Activated CD8-positive, alpha-beta memory T cell treated with anti-CD3 and anti-CD28 coated beads, Interleukin-2, amount 50 U/mL, for 24 hours (primary cell): ENCODE data around the gene CAMSAP3.

Experiments
- DNase-seq: peaks from one replicate; pipeline ENCODE4 v3.0.0-alpha.2; 2020; ENCODE audit errors: extremely low read depth

Gene CAMSAP3, protein sequence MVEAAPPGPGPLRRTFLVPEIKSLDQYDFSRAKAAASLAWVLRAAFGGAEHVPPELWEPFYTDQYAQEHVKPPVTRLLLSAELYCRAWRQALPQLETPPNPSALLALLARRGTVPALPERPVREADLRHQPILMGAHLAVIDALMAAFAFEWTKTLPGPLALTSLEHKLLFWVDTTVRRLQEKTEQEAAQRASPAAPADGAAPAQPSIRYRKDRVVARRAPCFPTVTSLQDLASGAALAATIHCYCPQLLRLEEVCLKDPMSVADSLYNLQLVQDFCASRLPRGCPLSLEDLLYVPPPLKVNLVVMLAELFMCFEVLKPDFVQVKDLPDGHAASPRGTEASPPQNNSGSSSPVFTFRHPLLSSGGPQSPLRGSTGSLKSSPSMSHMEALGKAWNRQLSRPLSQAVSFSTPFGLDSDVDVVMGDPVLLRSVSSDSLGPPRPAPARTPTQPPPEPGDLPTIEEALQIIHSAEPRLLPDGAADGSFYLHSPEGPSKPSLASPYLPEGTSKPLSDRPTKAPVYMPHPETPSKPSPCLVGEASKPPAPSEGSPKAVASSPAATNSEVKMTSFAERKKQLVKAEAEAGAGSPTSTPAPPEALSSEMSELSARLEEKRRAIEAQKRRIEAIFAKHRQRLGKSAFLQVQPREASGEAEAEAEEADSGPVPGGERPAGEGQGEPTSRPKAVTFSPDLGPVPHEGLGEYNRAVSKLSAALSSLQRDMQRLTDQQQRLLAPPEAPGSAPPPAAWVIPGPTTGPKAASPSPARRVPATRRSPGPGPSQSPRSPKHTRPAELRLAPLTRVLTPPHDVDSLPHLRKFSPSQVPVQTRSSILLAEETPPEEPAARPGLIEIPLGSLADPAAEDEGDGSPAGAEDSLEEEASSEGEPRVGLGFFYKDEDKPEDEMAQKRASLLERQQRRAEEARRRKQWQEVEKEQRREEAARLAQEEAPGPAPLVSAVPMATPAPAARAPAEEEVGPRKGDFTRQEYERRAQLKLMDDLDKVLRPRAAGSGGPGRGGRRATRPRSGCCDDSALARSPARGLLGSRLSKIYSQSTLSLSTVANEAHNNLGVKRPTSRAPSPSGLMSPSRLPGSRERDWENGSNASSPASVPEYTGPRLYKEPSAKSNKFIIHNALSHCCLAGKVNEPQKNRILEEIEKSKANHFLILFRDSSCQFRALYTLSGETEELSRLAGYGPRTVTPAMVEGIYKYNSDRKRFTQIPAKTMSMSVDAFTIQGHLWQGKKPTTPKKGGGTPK

DNA sequence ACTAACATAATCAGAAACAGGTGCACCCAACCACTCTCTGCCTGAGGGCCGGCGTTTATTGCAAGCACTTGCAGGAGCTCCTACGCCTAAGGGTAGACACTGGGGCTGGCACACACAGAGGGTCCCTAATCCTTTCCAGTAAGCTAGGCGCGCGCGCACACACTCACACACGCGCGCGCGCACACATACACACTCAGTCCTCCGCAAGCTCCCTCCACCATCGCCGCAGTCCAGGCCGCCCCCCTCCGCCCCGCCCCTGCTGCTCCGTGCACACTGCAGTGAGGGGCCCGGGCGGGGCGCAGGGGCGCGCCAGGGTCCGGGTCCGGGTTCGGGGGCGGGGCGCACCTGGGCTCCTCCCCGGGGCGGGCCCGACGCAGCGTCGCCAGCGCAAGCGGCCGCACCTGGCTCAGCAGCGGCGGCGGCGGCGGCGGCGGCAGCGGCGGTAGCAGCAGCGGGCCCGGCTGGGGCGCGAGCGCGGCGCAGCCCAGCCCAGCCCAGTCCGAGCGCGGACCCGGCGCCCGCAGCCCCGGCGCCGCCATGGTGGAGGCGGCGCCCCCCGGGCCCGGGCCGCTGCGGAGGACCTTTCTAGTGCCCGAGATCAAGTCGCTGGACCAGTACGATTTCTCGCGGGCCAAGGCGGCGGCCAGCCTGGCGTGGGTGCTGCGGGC is at the start of gene CAMSAP3:
Gene CAMSAP3, plus strand, starts transcription at position 398 of the 668 bp plus-strand sequence. Its CDS starts 140 bp downstream, at position 538.
- DNase-seq = no peak

DNA sequence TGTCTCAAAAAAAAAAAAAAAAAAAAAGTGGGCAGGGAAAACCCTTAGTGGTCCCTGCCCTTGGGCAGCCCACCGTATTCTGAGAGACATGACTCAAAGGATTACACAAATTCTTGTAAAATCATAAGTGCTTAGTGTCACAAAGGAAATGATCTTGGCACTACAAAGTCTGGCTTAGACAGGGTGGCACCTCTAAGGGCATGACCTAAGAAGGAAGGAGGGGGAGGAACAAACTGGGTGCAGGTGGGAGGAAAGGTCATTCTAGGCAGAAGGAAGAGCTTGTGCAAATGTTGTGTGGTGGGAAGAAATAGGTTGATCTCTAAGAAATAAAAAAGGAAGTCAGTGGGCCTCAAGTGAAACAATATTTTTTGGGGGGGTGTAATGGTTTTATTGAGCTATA is 49.8 kb upstream of the CAMSAP3 start:
- no peak for DNase-seq

DNA sequence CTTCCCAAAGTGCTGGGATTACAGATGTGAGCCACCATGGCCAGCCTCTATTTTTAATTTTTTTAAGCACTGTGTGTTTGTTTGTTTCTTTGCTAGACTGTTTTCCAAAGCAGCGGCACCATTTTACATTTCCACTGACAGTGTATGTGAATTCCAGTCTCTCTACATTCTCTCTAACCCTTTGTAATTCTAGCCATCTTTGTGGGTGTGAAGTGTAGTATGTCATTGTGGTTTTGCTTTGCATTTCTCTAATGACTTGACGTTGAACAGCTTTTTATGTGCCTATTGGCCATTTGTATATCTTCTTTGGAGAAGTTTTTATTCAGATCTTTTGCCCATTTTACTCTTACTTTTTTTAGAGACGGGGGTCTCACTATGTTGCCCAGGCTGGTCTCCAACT is 48.5 kb upstream of the CAMSAP3 start:
- DNase-seq = no peak

DNA sequence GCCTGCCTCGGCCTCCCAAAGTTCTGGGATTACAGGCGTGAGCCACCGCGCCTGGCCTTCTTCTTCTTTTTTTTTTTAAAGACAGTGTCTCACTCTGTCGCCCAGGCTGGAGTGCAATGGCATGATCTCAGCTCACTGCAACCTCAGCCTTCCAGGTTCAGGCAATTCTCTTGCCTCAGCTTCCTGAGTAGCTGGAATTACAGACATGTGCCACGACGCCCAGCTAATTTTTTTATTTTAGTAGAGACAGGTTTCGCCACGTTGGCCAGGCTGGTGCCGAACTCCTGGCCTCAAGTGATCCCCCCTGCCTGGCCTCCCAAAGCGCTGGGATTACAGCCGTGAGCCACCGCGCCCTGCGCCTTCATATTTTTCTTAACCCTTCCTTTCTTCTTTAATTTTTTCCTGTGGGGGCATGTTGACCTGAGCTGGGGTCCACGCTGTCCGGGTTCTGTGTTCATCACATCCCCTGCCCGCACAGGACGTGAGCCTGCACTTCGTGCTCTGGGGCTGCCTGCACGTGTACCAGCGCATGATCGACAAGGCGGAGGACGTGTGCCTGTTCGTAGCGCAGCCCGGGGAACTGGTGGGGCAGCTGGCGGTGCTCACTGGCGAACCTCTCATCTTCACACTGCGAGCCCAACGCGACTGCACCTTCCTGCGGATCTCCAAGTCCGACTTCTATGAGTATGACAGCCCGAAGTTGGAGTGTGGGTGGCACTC is 46.1 kb upstream of the CAMSAP3 start:
- no peak for DNase-seq

DNA sequence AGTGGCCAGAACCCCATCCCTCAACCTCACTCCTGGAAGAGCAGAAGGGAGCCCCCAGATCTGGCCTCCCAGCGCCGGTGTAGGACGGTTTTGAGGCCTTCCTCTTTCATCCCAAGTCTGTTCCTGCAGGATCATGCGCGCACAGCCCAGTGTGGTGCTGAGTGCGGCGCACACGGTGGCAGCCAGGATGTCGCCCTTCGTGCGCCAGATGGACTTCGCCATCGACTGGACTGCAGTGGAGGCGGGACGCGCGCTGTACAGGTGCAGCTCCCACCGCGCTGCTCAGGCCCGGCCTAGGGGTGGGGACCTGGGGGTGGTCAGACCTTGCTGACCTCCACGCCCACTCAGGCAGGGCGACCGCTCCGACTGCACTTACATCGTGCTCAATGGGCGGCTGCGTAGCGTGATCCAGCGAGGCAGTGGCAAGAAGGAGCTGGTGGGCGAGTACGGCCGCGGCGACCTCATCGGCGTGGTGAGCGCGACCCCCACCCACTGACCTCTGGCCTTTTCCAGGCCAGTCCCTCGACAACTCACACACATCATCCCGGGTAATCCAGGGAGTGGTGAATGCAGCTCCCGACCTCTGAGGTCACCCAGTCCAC is 45.4 kb upstream of the CAMSAP3 start:
- DNase-seq = no peak

DNA sequence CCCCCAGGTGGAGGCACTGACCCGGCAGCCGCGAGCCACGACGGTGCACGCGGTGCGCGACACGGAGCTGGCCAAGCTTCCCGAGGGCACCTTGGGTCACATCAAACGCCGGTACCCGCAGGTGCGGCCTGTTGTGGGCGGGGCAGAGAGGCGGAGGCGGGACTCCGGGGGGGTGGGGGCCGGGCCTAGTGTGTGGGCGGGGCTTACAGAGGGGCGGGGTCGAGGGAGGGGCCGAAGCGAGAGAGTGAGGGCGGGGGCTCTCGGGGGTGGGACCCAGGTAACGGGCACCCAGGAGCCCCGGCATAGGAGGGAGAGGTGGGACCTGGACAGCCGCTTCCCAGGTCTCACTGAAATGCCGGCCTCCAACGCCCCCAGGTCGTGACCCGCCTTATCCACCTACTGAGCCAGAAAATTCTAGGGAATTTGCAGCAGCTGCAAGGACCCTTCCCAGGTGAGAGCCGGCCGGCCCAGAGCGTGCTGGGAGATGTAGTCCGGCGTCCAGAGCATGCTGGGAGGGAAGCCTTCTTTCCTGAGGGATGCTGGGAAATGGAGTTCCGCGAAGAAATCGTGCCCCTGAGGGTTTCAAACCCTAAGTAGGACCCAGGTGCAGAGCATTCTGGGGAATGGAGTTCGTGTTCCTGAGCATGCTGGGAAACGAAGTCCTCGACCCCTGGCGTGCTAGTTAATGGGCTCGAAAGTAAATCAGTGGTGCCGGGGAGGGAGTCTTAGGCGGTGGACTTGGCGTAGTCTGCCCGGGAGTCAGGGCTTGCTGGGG is 44.5 kb upstream of the CAMSAP3 start:
- no peak for DNase-seq

DNA sequence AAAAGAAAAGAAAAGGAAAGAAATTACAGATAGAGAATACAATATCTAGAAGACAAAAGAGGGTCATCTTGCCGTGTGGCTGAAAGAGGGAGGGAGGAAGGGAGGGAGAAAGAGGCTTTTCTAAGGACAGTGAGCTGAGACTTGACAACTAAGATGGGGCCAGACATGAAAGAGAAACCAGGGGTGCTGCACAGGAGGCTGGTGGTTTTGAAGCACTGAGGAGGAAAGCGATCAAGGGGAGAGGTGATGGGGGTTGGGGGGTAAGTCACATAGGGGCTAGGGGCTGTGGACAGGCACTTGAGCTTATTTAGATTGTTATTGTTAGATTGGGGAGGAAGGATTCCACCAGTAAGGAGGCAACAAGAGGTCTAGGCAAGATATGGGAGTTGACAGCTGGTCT is 42.9 kb upstream of the CAMSAP3 start:
- DNase-seq = no peak

DNA sequence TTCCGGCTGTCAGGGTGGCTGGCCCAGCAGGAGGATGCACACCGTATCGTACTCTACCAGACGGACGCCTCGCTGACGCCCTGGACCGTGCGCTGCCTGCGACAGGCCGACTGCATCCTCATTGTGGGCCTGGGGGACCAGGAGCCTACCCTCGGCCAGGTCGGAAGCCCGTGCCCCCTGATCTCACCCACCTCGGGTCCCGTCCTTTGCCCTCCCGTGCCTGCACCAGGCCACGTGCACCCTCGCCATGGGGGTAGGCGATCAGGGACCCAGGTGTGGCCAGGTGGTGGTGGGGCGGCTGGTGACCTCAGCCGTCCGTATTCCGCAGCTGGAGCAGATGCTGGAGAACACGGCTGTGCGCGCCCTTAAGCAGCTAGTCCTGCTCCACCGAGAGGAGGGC is 41.1 kb upstream of the CAMSAP3 start:
- no peak for DNase-seq

DNA sequence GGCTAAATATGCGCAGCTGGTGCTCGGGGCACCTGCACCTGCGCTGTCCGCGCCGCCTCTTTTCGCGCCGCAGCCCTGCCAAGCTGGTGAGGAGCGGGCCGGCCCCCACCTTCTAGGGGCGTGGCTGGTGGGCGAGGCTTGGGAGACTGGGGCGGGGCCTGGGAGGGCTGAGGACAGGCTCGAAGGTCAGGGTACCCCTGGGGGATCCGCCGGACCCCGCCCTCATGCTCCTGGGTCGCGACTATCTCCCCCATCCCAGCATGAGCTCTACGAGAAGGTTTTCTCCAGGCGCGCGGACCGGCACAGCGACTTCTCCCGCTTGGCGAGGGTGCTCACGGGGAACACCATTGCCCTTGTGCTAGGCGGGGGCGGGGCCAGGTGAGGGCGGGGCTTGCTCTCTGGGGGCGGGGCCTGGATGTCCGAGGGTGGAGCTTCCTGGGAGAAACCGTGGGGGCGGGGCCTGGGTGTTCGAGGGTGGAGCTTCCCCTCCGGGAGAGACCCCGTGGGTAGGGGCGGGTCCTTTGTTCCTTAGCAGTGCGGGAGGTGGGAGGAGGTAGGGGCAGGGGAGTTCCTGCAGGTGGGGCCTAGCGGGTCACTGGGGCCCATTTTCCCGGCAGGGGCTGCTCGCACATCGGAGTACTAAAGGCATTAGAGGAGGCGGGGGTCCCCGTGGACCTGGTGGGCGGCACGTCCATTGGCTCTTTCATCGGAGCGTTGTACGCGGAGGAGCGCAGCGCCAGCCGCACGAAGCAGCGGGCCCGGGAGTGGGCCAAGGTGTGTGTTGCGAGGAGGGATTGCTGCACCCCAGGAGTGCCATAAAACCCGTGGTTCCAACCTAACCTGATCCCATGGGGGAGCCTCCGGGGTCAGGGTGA is 40.4 kb upstream of the CAMSAP3 start:
- no peak for DNase-seq

DNA sequence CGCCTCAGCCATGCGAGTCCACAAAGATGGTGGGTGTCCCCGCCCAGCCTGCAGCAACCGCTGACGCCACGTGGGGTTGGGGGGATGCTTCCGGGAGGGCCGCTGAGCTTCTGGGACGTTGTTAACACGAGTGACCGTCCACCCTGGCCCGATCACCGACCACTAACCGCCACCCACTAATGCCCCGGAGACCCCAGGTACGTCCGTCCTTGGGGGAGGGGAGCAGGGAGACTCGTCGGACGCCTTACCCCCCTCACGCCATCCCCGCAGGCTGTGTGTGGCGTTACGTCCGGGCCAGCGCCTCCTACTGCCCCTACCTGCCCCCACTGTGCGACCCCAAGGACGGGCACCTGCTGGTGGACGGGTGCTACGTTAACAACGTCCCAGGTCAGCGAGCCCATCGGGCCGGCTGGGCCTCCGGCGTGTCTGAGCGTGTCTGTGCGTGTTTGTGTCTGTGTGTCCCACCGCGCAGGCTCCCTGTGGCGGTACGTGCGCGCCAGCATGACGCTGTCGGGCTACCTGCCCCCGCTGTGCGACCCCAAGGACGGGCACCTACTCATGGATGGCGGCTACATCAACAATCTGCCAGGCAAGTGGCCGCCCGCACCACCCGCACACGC is 38.9 kb upstream of the CAMSAP3 start:
- no peak for DNase-seq

DNA sequence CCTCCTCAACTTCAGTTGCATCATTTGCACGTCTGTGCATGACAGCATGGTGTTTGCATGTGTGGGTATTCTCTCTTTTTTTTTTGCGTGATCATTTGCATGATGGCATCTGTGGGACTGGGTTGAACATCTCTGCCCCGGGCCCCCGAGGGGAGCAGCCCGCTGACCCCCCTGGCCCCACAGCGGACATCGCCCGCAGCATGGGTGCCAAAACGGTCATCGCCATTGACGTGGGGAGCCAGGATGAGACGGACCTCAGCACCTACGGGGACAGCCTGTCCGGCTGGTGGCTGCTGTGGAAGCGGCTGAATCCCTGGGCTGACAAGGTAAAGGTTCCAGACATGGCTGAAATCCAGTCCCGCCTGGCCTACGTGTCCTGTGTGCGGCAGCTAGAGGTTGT is 37.0 kb upstream of the CAMSAP3 start:
- DNase-seq = no peak

DNA sequence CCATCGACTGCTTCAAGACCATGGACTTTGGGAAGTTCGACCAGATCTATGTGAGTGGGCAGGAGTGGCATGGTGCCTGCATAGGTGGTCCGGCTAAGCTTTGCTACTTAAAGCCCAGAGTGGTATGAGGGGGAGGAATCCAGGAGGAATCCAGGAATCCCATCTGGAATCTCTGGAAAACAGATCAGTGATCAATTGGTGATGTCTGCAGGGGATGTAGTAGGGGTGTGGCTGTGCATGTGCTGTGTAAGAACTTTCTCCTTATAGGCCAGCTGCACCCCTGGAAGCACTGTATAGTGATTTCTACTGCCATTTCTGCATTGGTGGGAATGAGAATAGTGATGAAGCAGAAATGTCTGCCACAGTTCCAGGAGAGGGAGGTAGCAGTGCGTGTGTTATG is 36.6 kb upstream of the CAMSAP3 start:
- no peak for DNase-seq

DNA sequence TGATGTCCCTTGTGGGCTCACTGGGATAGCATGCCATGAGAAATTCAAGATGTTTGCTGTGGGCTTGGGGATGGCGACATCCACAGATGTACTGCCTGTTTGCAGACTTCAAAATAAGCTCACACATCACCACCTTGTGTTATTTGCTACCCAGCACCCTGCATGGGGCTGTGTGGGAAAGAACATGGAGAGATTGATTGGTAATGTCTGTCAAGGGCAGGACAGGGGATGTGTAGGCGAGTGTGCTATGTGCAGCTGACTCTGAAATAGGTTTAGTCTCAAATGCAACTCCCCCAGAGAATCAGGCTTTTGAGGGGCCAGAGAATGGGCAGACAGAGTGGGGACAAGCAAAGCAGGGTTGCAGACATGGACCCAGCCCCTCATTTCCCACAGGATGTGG is 35.4 kb upstream of the CAMSAP3 start:
- no peak for DNase-seq

DNA sequence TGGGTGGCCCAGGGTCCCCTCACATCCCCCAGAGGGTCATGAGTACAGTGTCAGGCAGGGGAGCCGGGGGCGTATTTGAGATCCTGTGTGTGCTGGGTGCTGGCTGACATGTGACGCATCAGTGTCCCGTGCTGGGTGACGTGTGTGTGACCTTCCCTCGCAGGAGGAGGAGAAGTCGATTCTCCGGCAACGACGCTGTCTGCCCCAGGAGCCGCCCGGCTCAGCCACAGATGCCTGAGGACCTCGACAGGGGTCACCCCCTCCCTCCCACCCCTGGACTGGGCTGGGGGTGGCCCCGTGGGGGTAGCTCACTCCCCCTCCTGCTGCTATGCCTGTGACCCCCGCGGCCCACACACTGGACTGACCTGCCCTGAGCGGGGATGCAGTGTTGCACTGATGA is 34.3 kb upstream of the CAMSAP3 start:
- DNase-seq = no peak

DNA sequence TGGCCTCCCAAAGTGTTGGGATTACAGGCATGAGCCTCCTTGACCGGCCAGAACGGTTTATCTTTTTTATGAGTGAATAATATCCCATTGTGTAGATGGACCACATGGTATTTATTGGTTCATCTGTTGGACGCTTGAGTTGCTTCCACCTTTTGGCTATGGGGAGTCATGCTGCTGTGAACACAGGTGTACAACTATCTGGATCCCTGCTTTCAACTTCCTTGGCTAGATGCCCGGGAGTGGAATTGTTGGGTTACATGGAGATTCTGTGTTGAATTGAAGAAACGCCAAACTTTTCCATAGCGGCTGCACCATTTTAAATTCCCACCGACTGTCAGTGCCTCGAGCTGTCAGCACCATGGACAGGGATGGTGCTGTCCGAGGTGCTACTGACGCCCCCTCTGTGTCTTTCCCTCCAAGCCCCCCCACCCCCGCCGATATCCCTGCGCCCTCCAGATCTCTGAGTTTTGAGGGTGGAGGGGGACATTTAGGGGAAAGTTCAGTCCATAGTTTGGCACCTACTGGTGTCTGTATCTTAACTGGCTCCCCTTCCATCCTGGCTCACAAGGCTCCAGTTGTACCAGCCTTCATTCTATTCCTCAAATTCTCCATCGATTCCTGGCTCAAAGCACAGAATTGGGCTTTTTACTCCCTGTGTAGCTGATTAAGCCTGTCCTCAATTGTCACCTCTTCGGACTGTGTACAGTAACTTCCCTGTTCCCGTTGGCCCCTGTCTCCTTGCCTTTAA is 32.8 kb upstream of the CAMSAP3 start:
- no peak for DNase-seq

DNA sequence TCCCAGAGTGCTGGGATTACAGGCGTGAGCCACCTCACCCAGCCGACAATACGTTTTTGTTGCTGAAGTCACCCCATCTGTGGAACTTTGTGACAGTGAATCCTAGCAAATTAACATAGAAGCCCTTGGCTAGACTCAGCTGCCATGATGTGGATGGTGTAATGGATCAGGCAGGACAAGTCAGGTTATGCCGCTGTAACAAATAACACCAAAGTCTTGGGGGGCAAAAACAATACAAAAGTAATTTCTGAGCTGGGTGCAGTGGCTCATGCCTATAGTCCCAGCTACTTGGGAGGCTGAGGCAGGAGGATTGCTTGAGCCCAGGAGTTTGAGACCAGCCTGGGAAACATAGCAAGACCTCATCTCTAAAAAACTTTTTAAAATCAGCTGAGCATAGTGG is 30.8 kb upstream of the CAMSAP3 start:
- no peak for DNase-seq

DNA sequence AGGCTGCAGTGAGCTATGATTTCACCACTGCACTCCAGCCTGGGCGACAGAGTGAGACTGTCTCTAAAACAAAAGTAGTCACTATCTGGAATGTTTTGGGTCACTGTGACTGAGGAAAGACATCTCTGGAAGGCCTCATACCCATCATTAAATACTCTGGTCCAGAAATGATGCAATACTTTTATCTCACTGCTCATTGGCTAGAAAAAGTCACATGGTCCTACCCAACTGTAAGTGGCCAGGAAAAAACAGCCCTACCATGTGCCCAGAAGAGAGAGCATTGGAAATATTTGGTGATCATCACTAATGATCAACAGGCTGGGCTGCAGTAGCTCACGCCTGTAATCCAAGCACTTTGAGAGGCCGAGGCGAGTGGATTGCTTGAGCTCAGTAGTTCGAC is 30.3 kb upstream of the CAMSAP3 start:
- DNase-seq = no peak

DNA sequence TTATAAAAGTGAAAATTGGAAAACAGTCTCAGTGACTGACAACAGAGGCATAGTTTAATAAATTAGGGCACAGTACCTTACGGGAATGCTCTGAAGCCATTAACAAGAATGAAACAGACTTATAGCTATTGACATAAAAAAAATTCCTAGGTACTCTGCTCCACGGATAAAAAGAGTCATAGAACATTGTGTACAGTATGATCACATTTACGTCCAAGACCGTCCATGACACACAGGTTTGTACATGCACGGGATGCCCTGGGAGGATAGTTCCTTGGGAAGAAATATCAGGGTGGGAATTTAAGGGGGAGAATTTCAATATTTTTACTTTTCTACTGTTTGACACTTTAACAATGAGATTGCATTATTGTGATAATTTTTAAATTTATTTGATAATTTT is 24.9 kb upstream of the CAMSAP3 start:
- no peak for DNase-seq
